NCI-H128 (cell line): ENCODE measurements around the gene PNMA8A.
"Not testable (repeated sequence)": the region's sequence is repeated elsewhere in the genome, so short reads cannot be mapped to it uniquely, and the experiment has no call there.

ENCODE experiments used
- DNase-seq: peaks from one replicate; lab custom pipeline; 2025; ENCODE audit not compliant: unreplicated experiment; lab: John Stamatoyannopoulos, UW

Gene PNMA8A

GRCh38 chr19:46470376-46470775, 987 bp downstream of the PNMA8A start:
- no peak for DNase-seq

DNA sequence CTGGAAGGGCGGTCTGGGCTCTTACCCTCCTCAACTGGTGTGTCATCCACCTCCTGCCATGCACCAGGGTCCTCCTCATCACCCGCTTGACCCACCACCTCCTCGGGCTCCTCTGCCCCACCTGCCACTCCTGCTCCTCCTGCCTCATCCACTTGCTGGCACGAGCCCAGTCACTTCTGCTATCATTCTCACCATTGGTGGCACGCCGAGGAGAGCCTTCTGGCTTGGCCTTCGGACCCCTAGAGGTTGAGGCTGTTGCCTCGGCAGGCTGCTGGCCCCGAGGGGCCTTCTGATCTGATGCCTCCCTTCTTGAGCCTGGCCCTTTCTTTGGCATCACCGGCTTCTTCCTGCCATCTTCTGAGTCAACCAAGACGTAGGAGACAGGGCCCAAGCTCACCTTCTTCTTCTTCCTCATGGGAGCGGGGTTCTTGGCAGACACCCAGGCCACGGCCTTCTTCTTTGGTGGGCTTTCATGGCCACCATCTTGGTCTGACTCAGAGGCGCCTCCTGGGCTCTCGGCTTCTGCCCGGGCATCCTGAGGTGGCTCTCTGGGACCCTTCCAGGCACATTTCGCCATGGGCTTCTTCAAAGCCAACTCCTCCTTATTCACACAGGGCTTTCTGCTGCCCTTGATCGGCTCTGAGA, 1.7 kb downstream of the PNMA8A start:
- DNase-seq = no peak

GRCh38 chr19:46466536-46467196, 4.7 kb downstream of the PNMA8A start:
- no peak for DNase-seq

GRCh38 chr19:46463516-46463915, 7.8 kb downstream of the PNMA8A start:
- DNase-seq = no peak

DNA sequence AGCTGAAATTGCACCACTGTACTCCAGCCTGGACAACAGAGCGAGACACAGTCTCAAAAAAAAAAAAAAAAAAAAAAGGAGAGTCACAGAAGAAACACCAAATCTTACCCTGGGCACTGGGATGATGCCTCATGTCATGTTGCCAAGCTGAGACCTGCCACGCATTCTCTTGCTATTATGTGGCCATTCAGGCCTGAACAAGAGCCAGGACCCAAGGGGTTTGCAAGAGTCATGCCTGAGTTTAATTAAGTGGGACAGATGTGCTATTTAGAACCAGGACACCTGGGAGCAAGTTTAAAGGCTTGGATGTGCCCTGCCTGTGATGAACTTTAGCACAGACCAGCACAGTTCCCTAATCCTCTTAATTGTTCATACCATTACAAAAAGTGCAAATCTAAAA, 9.8 kb downstream of the PNMA8A start:
- no peak for DNase-seq

GRCh38 chr19:46460981-46461380, 10.4 kb downstream of the PNMA8A start:
- no peak for DNase-seq

DNA sequence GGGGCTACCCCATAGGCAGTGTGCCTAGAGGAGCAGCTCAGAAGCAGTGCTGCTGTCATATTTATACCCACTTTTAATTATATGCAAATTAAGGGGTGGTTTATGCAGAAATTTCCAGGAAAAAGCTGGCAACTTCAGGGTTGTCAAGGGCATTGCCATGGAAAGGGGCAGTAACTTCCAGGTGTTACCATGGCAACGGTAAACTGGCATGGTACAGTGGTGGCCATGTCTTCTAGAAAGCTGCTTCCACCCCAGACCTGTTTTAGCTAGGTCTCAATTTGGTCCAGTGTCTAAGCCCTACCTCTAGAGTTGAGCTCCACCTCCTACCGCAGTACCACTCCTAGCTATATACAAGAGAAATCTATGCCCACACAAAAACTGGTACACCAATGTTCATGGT, 11.3 kb downstream of the PNMA8A start:
- DNase-seq = no peak

- no peak for DNase-seq
These were observed 14.4 kb downstream of the PNMA8A start for GRCh38 chr19:46456930-46457329.

DNA sequence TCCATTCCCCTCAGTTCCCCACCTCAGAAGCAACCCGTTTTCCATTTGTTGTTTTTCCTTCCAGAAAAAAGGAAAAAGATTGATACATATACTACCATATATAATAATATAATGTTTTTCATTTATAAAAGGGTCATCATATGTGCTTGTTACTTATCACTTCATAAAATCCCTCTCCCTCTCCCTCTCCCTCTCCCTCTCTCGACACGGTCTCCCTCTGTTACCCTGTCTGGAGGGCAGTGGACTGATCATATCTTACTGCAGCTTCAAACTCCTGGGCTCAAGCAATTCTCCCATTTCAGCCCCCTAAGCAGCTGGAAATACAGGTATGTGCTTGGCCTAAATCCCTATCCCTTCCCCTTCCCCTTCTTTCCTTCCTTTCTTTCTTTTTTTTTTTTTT, 17.1 kb downstream of the PNMA8A start:
- no peak for DNase-seq

- DNase-seq = no peak
These were observed 17.7 kb downstream of the PNMA8A start for GRCh38 chr19:46453661-46454060.

- no peak for DNase-seq
These were observed 19.2 kb downstream of the PNMA8A start for GRCh38 chr19:46452186-46452585.

DNA sequence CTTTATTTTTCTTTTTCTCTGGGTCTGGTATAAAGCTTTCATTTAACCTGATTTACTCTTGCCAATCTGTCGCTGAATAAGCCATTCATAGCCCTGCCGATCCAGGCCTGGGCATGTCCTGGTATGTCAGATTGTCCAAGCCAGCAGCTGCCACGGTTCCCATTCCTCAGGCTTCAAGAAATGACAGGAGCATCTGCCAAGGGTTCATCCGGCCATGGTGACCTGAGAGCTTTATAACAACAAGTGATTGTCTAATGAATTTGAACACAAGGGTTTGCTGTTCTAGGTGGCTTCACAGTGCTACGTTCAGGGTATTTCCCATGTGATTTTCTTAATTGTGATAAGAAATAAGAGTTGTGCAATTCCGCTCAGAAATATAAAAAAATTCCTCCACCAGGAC, 20.0 kb downstream of the PNMA8A start:
- no peak for DNase-seq

- DNase-seq = no peak
These were observed 20.6 kb downstream of the PNMA8A start for GRCh38 chr19:46450737-46451136.

DNA sequence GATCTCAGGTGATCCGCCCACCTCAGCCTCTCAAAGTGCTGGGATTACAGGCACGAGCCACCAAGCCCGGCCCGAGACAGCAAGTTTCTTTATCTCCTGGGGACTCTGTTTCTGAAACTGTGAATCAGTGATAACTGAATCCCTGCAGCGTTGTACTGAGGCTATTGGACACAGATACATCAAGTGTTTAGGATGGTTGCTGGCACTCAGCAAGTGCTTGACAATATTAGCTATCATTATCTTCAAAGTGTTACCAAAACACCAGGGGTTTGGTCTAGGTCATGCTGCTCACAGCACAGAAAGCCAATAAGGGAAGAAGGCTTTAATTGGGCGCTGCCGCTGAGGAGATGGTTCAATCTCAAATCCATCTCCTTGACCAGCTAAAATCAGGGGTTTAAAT, 22.1 kb downstream of the PNMA8A start:
- no peak for DNase-seq

GRCh38 chr19:46448601-46449000, 22.8 kb downstream of the PNMA8A start:
- no peak for DNase-seq

DNA sequence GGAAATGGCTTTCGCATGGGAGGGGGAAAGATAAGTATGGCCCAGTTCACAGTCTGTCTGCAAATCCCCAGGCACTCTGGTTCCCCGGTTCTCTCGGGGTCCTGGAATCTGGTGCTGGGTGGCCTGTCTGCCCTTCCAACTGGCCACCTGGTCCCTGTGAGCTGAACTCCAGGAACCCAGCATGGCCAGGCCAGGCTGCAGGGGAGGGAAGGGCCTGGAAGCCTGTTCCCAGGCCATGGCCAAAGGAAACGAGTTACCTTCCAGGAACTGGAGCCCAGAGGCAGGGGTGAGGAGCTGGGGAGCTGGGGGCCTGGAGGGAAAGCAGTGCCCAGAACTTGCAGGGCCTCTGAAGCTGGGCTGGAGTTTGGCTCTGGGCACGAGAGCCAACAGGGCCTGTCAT, 23.5 kb downstream of the PNMA8A start:
- no peak for DNase-seq

DNA sequence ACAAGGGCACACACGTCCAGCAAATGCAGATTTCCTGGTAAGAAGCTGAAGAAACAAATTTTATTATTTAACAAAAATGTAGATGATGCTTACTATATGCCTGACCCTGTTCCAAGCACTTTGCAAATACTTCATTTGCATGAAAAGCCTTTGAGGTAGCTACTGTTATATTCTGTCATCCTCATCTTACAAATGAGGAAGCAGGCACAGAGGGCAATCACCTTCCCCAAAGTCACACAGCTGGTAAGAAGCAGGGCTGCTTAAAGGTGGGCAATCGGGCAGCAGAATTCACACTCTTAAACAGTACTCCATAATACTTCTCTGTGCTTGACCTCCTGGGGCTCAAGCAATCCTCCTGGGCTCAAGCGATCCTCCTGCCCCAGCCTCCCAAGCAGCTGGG, 24.4 kb downstream of the PNMA8A start:
- no peak for DNase-seq

DNA sequence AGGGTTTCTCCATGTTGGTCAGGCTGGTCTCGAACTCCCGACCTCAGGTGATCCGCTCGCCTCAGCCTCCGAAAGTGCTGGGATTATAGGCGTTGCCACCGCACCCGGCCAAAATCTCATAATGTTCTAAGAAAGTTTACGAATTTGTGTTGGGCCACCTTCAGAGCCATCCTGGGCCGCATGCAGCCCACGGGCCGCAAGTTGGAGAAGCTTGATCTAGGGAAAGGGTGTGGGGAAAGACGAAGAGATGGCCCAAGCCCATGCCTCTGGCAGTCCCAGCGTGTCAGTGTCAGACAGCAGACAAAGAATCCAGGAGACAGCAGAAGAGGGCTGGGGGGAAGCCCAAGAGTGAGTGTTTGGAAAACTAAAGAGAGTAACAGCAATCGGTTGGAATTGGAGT, 25.3 kb downstream of the PNMA8A start:
- DNase-seq = no peak

DNA sequence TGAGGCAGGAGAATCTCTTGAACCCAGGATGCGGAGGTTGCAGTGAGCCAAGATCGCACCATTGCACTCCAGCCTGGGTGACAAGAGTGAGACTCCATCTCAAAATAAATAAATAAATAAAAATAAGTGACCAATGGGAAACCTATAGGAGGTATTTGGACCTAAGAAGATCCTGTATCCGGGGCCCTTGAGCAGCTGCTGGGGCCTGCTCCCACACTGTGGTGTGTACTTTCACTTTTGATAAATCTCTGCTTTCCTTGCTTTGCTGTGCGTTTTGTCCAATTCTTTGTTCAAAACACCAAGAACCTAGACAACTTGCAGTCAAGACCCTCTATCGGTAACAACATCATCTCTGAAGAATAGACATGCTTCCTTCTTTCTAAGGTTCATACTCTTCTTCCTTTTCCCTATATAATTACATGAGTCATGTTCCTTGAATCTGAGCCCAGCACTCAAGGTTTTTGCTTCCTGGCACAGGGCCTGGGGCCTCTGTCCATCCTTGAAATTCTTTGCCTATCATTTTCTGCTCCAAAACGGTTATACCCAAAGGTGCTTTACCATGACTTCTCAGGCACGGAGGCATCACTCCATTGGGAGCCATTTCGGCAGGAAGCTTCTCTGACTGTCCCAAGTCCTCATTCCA, 28.4 kb downstream of the PNMA8A start:
- DNase-seq = no peak

GRCh38 chr19:46441866-46442265, 29.5 kb downstream of the PNMA8A start:
- no peak for DNase-seq

DNA sequence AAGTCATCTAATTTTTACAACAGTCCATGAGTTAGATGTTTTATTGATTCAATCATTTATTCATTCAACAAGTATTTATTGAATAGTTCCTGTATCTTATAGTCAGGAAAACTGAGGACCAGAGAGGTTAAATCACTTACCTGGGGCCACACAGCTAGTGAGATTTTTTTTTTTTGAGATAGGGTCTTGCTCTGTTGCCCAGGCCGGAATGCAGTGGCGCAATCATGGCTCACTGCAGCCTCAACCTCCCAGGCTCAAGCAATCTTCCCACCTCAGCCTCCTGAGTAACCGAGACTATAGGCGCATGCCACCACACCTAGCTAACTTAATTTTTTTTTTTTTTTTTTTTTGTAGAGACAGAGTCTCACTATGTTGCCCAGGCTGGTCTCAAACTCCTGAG, 35.7 kb downstream of the PNMA8A start:
- not testable (repeated sequence) for DNase-seq

DNA sequence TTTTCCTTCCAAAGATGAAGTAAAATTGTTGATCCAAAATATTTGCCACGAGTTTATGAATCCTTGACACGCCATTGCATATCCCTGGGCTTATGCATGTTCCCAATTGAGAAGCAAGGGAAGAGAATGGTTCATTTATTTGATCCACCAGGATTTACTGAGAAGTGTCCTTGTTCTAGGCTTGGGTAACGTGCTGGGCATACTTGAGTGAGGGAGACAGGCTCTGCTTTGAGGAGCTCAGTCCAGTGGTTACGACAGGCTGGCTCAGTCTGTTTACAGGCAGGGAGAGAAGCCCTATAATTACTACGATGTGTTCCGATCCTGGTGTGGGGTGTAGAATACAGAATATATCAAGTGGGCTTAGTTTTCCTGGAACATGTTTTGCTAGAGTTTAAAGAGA, 36.4 kb downstream of the PNMA8A start:
- DNase-seq = no peak

DNA sequence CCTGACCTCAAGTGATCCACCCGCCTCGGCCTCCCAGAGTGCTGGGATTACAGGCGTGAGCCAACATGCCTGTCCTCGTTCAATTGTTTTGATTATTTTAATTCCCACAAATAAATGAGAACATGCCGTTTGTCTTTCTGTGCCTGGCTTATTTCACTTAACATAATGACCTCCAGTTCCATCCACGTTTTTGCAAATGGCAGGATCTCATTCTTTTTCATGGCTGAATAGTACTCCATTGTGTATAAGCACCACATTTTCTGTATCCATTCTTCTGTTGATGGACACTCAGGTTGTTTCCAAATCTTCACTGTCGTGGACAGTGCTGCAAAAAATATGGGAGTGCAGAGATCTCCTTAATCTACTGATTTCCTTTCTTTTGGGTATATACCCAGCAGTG, 37.9 kb downstream of the PNMA8A start:
- DNase-seq = not testable (repeated sequence)
